IPS DF 6.9 (cell line): Measurements from ENCODE around the gene ADGRB3.

Experiments used
- DNase-seq: peaks from one replicate; pipeline ENCODE4 v3.0.0-alpha.2; 2013; ENCODE audit warnings: low read depth, low spot score
- H3K27ac ChIP-seq: one replicate; pipeline ENCODE4 v1.5.1; 2013; ENCODE audit warnings: low read length, control low read depth
- H3K27me3 ChIP-seq: 2 replicates; pipeline ENCODE4 v1.6.1; 2013; ENCODE audit warnings: mild to moderate bottlenecking, low read length; ENCODE audit not compliant: control insufficient read depth, insufficient read depth
- H3K36me3 ChIP-seq: 2 replicates; pipeline ENCODE4 v1.6.1; 2013; ENCODE audit warnings: low read length; ENCODE audit not compliant: control insufficient read depth, insufficient read depth
- H3K4me1 ChIP-seq: 2 replicates; pipeline ENCODE4 v1.6.1; 2013; ENCODE audit warnings: low read length; ENCODE audit not compliant: control insufficient read depth, insufficient read depth
- H3K4me3 ChIP-seq: 2 replicates; pipeline ENCODE4 v1.5.1; 2013; ENCODE audit warnings: mild to moderate bottlenecking, low read length
- H3K9me3 ChIP-seq: 2 replicates; pipeline ENCODE4 v1.6.1; 2013; ENCODE audit warnings: low read length, inconsistent platforms; ENCODE audit not compliant: control insufficient read depth, insufficient read depth
- WGBS: extraction: QIAGEN DNeasy Blood & Tissue Kit; methylation state at CpG from one replicate; pipeline ENCODE4 v1.1.7; 2013; ENCODE audit warnings: mixed read lengths, missing lambda C conversion rate; ENCODE audit not compliant: insufficient read length, insufficient coverage; 5-methylcytosine and 5-hydroxymethylcytosine counted together

ADGRB3 gene

DNA sequence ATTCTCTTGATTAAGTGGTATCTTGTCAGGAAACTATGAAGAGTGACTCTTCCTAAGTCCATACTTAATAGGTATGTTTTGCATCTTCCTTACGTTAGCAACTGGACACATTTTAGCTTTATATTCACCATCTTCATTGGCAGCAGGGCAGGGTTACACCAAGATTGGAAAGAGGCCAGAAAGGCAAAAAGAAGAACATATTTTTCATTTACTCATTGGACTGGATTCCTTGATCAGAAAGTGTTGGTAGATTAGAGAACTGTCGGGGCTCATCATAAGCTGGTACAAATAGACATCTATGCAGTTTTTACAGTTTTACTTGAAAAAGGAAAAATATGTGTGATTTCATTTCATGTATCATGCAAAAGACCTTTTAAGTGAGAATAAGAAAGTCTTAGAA, 696.8 kb downstream of the ADGRB3 start:
- DNase-seq, result no peak
- H3K4me3 ChIP-seq, result no peak overlapping the region
- no peaks in the 10 kb centered on the region for H3K36me3 ChIP-seq
- H3K4me1 ChIP-seq, result no peaks in the 10 kb centered on the region
- no CpG with 5 or more reads among the region's 2 CpGs for WGBS
- H3K9me3 ChIP-seq, result no peaks in the 10 kb centered on the region
- H3K27ac ChIP-seq, result no peak overlapping the region
- H3K27me3 ChIP-seq, result no peaks in the 10 kb centered on the region

DNA sequence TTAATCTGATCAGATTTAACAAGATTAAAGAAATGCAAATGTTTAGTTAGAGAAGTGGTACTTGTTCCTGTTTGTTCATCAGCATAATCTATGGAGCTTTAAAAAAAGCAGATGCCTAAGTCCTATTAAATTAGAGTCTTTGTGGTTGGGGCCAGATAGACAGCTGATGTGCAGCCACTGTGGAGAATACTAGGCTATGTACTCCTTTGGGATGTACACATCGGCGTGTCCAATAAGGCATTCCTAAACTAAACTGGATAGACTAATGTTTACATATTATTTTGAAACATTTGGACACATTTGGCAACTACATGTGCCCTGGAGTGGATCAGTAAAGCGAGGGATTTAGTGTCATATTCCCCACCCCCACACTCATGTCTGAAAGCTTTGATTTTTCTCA, 702.2 kb downstream of the ADGRB3 start:
- no peaks in the 10 kb centered on the region for H3K36me3 ChIP-seq
- H3K4me1 ChIP-seq, result no peaks in the 10 kb centered on the region
- H3K27me3 ChIP-seq, result no peaks in the 10 kb centered on the region
- no peak for DNase-seq
- H3K9me3 ChIP-seq, result no peaks in the 10 kb centered on the region
- WGBS, result no CpG with 5 or more reads among the region's 3 CpGs
- H3K4me3 ChIP-seq, result no peak overlapping the region
- no peak overlapping the region for H3K27ac ChIP-seq

DNA sequence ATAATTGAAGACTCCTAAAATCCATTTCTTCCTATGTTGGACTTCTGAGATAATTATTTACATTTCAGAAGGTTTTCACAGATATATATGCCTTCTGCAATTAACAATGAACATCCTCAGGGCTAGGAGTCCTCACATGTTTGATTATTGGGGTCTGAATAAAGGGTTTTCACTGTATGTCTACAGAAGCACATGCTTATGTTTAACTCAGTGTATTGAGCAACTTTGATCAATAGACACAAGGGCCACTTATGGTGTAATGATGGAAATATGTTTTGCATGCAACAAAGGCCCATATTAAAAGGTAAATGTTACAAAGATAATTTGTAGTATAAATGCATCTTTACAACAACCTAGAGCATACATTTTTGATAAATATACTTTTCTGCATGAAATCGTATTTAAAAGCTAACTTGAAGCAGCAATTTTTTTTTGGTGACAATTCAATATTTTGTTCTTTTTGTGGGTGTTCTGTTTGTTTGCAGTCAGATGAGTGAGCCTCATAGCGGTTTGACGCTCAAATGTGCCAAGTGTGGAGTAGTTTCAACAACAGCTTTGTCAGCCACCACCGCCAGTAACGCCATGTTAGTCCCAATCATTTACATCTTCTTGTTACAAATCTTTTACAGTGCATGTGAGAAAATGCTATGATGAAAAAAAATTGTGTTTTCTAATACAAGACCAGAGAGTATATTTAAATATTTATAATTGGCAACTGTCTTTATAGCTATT, 703.5 kb downstream of the ADGRB3 start:
- Histone ChIP-seq H3K4me3 (no peak overlapping the region), H3K4me1 (no peaks in the 10 kb centered on the region), H3K9me3 (no peaks in the 10 kb centered on the region), H3K27me3 (no peaks in the 10 kb centered on the region), H3K27ac (no peak overlapping the region), H3K36me3 (no peaks in the 10 kb centered on the region)
- no peak for DNase-seq
- WGBS, result no CpG with 5 or more reads among the region's 5 CpGs

DNA sequence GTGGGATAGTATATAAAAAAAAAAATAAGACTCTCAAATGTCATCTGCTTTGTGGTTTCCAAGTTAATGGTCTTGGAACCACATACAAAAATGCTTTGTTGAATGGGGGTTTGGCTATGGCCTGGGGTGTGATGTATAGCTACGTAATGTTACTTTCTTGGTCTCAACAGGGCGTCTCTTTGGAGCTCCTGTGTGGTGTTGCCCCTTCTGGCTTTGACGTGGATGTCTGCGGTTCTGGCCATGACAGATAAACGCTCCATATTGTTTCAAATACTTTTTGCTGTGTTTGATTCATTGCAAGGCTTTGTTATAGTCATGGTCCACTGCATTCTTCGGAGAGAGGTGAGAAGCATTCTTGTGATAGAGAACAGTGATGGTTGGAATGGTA, 704.1 kb downstream of the ADGRB3 start:
- H3K27ac ChIP-seq, result no peak overlapping the region
- no peaks in the 10 kb centered on the region for H3K9me3 ChIP-seq
- H3K4me1 ChIP-seq, result no peaks in the 10 kb centered on the region
- H3K4me3 ChIP-seq, result no peak overlapping the region
- WGBS, result no CpG with 5 or more reads among the region's 6 CpGs
- H3K27me3 ChIP-seq, result no peaks in the 10 kb centered on the region
- no peaks in the 10 kb centered on the region for H3K36me3 ChIP-seq
- no peak for DNase-seq

DNA sequence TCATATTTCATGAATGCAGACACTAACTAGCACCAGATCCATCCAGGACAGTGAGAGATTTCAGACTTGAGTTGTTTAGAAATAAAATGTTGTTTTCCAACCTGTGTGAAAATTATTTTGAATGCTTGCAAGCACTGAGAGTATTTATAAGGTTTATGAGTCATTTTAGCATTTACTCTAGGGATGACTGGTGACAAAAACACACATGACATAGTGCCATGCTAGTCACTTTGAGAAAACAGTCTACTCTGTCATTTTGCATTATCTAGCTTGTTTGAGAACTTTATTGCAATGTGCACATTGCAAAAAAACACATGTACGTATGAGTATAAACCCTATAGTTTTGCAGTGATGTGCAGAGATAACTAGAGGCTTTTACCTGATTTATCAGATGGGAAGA, 705.1 kb downstream of the ADGRB3 start:
- no peak overlapping the region for H3K4me3 ChIP-seq
- no peaks in the 10 kb centered on the region for H3K9me3 ChIP-seq
- DNase-seq, result no peak
- H3K27me3 ChIP-seq, result no peaks in the 10 kb centered on the region
- no peaks in the 10 kb centered on the region for H3K36me3 ChIP-seq
- no CpG with 5 or more reads among the region's 1 CpG for WGBS
- no peak overlapping the region for H3K27ac ChIP-seq
- H3K4me1 ChIP-seq, result no peaks in the 10 kb centered on the region

DNA sequence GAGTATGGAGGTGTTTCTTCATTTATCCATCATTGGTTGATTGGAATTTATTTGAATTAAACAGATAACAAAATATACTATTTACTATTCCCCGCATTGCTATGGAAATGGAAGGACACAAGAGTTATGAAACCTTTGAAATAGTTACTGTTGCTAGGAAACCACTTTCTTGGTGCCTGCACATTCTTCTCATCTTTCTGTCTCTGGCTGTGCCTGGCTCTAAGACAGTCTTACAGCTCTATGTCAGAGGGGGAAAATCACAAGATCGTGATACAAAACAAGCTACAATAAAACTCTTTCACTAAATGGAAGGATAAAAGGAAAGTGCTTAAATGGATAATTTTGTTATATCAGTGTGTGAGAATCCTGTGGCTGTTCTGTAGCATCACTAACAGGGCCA, 708.8 kb downstream of the ADGRB3 start:
- DNase-seq, result no peak
- H3K4me1 ChIP-seq, result no peaks in the 10 kb centered on the region
- WGBS, result no CpG with 5 or more reads among the region's 2 CpGs
- no peak overlapping the region for H3K27ac ChIP-seq
- H3K9me3 ChIP-seq, result no peaks in the 10 kb centered on the region
- no peak overlapping the region for H3K4me3 ChIP-seq
- H3K27me3 ChIP-seq, result no peaks in the 10 kb centered on the region
- no peaks in the 10 kb centered on the region for H3K36me3 ChIP-seq

DNA sequence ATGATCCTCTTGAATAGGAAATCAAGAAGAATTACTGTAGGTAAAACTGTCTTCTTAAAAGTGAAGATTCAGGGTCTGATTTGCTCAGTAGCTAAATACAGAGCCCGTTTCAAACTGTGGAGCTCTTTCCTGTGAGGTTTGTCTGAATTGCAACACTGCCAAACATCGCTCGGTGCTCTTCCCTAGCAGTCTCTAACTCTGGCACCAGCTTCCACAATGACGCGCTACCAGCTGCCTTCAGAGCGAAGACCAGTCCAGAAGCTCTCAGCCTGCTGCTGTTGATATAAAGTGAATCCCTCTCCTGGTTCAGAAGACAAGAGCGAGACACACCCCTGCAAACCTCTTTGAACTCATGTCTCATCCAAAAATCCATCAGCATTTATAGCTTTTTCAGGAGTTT, 714.7 kb downstream of the ADGRB3 start:
- no peaks in the 10 kb centered on the region for H3K36me3 ChIP-seq
- no peaks in the 10 kb centered on the region for H3K9me3 ChIP-seq
- H3K27me3 ChIP-seq, result no peaks in the 10 kb centered on the region
- DNase-seq, result no peak
- no peak overlapping the region for H3K27ac ChIP-seq
- no peak overlapping the region for H3K4me3 ChIP-seq
- no peaks in the 10 kb centered on the region for H3K4me1 ChIP-seq
- WGBS, result no CpG with 5 or more reads among the region's 7 CpGs

DNA sequence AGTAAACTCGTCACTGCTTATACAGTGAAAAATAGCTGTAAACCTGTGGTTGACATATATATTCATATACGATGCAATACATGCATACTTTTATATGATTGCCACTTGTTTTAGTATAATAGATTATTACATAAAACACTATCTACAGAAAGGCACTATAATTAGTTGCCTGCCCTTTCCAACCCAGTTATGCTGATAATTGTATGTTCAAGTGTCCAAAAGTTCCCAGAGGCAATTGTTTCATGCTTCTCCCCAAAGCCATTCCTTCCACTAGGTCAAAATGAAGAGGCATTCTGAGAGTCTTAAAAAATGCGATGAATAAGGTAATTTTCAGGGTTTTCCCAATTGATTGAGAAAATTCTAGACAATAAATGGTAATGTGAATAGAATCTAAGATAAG, 727.1 kb downstream of the ADGRB3 start:
- WGBS, result no CpG with 5 or more reads among the region's 3 CpGs
- no peaks in the 10 kb centered on the region for H3K4me1 ChIP-seq
- H3K36me3 ChIP-seq, result no peaks in the 10 kb centered on the region
- no peak for DNase-seq
- H3K27me3 ChIP-seq, result no peaks in the 10 kb centered on the region
- no peak overlapping the region for H3K27ac ChIP-seq
- no peaks in the 10 kb centered on the region for H3K9me3 ChIP-seq
- no peak overlapping the region for H3K4me3 ChIP-seq

DNA sequence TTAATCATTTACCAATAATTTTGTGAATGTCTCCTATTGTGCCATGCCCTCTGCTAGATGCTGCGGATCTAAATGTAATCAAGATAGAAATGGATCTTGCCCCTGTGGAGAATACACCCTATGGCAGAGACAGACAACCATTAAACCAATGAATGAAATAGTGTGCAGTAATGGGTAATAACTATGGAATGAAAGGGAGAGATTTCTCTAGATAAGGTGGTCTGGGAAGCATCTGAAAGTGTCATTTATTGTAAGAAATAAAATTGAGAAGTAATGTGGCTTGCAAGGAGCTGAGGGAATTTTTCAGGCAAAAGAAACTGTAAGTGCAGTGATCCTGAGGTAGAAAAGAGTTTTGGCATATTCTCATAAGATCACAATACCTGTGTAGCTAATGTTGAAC, 731.7 kb downstream of the ADGRB3 start:
- no peak overlapping the region for H3K4me3 ChIP-seq
- no peak for DNase-seq
- no CpG with 5 or more reads among the region's 1 CpG for WGBS
- no peaks in the 10 kb centered on the region for H3K4me1 ChIP-seq
- no peaks in the 10 kb centered on the region for H3K36me3 ChIP-seq
- H3K27me3 ChIP-seq, result no peaks in the 10 kb centered on the region
- no peaks in the 10 kb centered on the region for H3K9me3 ChIP-seq
- H3K27ac ChIP-seq, result no peak overlapping the region

DNA sequence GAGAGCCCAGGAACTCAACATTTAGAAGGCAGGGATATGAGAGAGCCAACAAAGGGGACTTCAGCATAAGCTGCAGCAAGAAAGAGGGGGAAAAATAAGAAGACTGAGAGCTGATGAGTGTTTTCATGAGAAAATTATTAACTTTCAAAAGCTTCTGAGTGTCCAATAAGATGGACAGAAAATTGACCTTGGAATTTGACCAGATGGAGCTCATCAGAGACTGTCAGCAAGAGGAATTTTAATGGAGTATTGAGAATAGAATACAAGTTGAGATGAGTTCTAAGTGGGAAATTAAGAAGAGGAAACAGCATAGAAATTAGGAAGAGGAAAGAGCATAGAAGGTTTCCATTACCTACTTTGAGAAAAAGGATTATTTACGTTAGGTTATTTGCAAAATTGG, 733.5 kb downstream of the ADGRB3 start:
- H3K4me3 ChIP-seq, result no peak overlapping the region
- DNase-seq, result no peak
- no peaks in the 10 kb centered on the region for H3K36me3 ChIP-seq
- no peaks in the 10 kb centered on the region for H3K9me3 ChIP-seq
- H3K27me3 ChIP-seq, result no peaks in the 10 kb centered on the region
- WGBS, result no CpG with 5 or more reads among the region's 1 CpG
- H3K27ac ChIP-seq, result no peak overlapping the region
- no peaks in the 10 kb centered on the region for H3K4me1 ChIP-seq

DNA sequence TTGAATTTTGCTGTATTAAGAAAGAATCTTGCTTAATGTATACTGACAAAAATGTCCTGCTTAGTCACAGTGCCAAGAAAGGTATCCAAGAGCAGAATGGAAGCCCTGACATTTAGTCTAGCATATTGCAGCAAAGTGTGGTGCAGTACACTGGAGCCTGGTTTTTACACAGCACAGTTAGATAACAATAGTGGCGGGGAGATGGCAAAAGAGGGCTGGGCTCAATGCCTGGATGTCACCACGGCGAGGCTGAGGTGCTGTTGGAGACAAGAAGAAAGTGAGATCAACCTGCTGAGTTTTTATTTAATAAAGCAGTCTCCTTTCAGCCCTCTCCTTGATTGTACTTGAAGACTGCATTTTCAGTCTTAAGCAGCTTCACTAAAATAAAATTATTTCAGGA, 735.7 kb downstream of the ADGRB3 start:
- no peak for DNase-seq
- Histone ChIP-seq H3K4me1 (no peaks in the 10 kb centered on the region), H3K9me3 (no peaks in the 10 kb centered on the region), H3K4me3 (no peak overlapping the region), H3K27ac (no peak overlapping the region), H3K27me3 (no peaks in the 10 kb centered on the region), H3K36me3 (no peaks in the 10 kb centered on the region)
- WGBS, result no CpG with 5 or more reads among the region's 3 CpGs
